Hematopoietic multipotent progenitor cell (in vitro differentiated cells): ENCODE results near the gene KMT2C. TPM values are rescaled to one million over a fixed set of nuclear protein-coding genes. Genes with fewer than 3 reads are reported as not detected.

ENCODE experiments used
- small RNA-seq: library from RNA; depleted of rRNA; stranded (forward); fragments of <200 nt; gene quantifications from one replicate; pipeline ENCODE3, GENCODE V24; 2012
- total RNA-seq: library from RNA; depleted of rRNA; stranded (reverse); fragments of >200 nt; gene quantifications from one replicate; pipeline ENCODE4 v1.2.3, GENCODE V29; 2012

The KMT2C gene
- total RNA-seq, 1 donor: 33.1 TPM

Small RNAs within 50 kb of the gene (small RNA-seq; reads per million reads assigned to genes)
- gene AC104692.1 (not detected), gene AC104692.2 (not detected), gene RF00019 (not detected)

Other genes with a start within 250 kb of the KMT2C start
- 2.4 TPM for gene XRCC2, start 240.1 kb upstream of the KMT2C start, total RNA-seq